Endothelial cell (in vitro differentiated cells): ENCODE results near the gene FIBCD1. TPM values are rescaled to one million over a fixed set of nuclear protein-coding genes. Genes with fewer than 3 reads are reported as not detected.
"Not testable (repeated sequence)": the region's sequence is repeated elsewhere in the genome, so short reads cannot be mapped to it uniquely, and the experiment has no call there.

ENCODE experiments used
- DNase-seq: peaks from one replicate; pipeline ENCODE4 v3.0.0; 2021; ENCODE audit warnings: low spot score
- H3K27ac Mint-ChIP-seq: one replicate; pipeline ENCODE4 v1.8.0; 2021; ENCODE audit warnings: mixed read lengths, inconsistent platforms; ENCODE audit not compliant: unreplicated experiment
- H3K27me3 Mint-ChIP-seq: one replicate; pipeline ENCODE4 v1.8.0; 2021; ENCODE audit warnings: mild to moderate bottlenecking, moderate library complexity, mixed read lengths, inconsistent platforms; ENCODE audit not compliant: unreplicated experiment
- H3K36me3 Mint-ChIP-seq: one replicate; pipeline ENCODE4 v1.8.0; 2021; ENCODE audit warnings: mild to moderate bottlenecking, low read depth, mixed read lengths, inconsistent platforms; ENCODE audit not compliant: unreplicated experiment
- H3K4me1 Mint-ChIP-seq: one replicate; pipeline ENCODE4 v1.8.0; 2021; ENCODE audit warnings: mild to moderate bottlenecking, mixed read lengths, inconsistent platforms; ENCODE audit not compliant: unreplicated experiment
- H3K4me3 Mint-ChIP-seq: one replicate; pipeline ENCODE4 v1.8.0; 2021; ENCODE audit warnings: mild to moderate bottlenecking, mixed read lengths, inconsistent platforms; ENCODE audit not compliant: unreplicated experiment
- H3K9me3 Mint-ChIP-seq: one replicate; pipeline ENCODE4 v1.8.0; 2021; ENCODE audit warnings: mixed read lengths, inconsistent platforms; ENCODE audit not compliant: unreplicated experiment
- CTCF ChIP-seq: fragments of 200-600 bp; sonication (generic); IDR thresholded peaks from one replicate; pipeline ENCODE4 v1.5.0; 2021; ENCODE audit warnings: antibody characterized with exemption; ENCODE audit not compliant: unreplicated experiment
- total RNA-seq: library from RNA; stranded (reverse); fragmentation: NEBNext Ultra II Directional; extraction: Animal tissue kit (Norgen Biotek cat#: 25700); gene quantifications from one replicate; pipeline ENCODE4 v1.2.1, GENCODE V29; 2021; ENCODE audit not compliant: unreplicated experiment

Gene FIBCD1
- total RNA-seq, 1 donor from 2014 or later = 0.33 TPM

GRCh38 chr9:130913599-130914416 is 25.2 kb downstream of the FIBCD1 start:
- TF ChIP-seq CTCF = no peak
- H3K4me1 Mint-ChIP-seq = peaks cover 3% of the 10 kb centered on the region
- no peaks in the 10 kb centered on the region for H3K9me3 Mint-ChIP-seq
- no peak overlapping the region for H3K4me3 Mint-ChIP-seq
- no peak for DNase-seq
- no peak overlapping the region for H3K27ac Mint-ChIP-seq
- H3K36me3 Mint-ChIP-seq = no peaks in the 10 kb centered on the region
- peaks cover 2% of the 10 kb centered on the region for H3K27me3 Mint-ChIP-seq

GRCh38 chr9:130912932-130913598 is 26.0 kb downstream of the FIBCD1 start:
- no peak overlapping the region for H3K27ac Mint-ChIP-seq
- H3K27me3 Mint-ChIP-seq = peaks cover 2% of the 10 kb centered on the region
- peaks cover 4% of the 10 kb centered on the region for H3K4me1 Mint-ChIP-seq
- no peaks in the 10 kb centered on the region for H3K36me3 Mint-ChIP-seq
- no peak overlapping the region for H3K4me3 Mint-ChIP-seq
- no peaks in the 10 kb centered on the region for H3K9me3 Mint-ChIP-seq
- DNase-seq = no peak
- TF ChIP-seq CTCF = no peak

GRCh38 chr9:130911254-130912049 is 27.6 kb downstream of the FIBCD1 start:
- H3K27ac Mint-ChIP-seq = peak overlapping the region; percentile 64
- H3K27me3 Mint-ChIP-seq = peaks cover 2% of the 10 kb centered on the region

GRCh38 chr9:130910670-130911069 is 28.4 kb downstream of the FIBCD1 start:
- H3K27ac Mint-ChIP-seq, H3K4me1 Mint-ChIP-seq, H3K4me3 Mint-ChIP-seq, DNase-seq, H3K36me3 Mint-ChIP-seq, H3K9me3 Mint-ChIP-seq, H3K27me3 Mint-ChIP-seq: not testable (repeated sequence)

More at GRCh38 chr9:130911254-130912049, 27.6 kb downstream of the FIBCD1 start:
- H3K36me3 Mint-ChIP-seq = no peaks in the 10 kb centered on the region
- no peak overlapping the region for H3K4me3 Mint-ChIP-seq
- no peak for DNase-seq
- H3K9me3 Mint-ChIP-seq = no peaks in the 10 kb centered on the region
- TF ChIP-seq CTCF = no peak
- peaks cover 7% of the 10 kb centered on the region for H3K4me1 Mint-ChIP-seq

GRCh38 chr9:130910041-130910440 is 29.0 kb downstream of the FIBCD1 start:
- not testable (repeated sequence) for H3K9me3 Mint-ChIP-seq, H3K27ac Mint-ChIP-seq, H3K27me3 Mint-ChIP-seq, H3K4me1 Mint-ChIP-seq, H3K4me3 Mint-ChIP-seq, DNase-seq, H3K36me3 Mint-ChIP-seq
